Psoas muscle (tissue), 8 donors: ENCODE results near the gene SNHG17. TPM values are rescaled to one million over a fixed set of nuclear protein-coding genes. Genes with fewer than 3 reads are reported as not detected.

Experiments
- ATAC-seq, 4 donors: fragments of 200-7000 bp; cut with Tn5 transposase; one replicate each; pipeline ENCODE4 v1.9.1; 2020; ENCODE audit warnings: moderate library complexity in 3 of 4, mild to moderate bottlenecking in 2 of 4
- DNase-seq, 2 donors: peaks; one replicate each; pipeline ENCODE4 v3.0.0-alpha.2; 2020
- H3K27ac ChIP-seq: fragments of 200-600 bp; one replicate; pipeline ENCODE4 v1.8.0; 2022
- H3K27me3 ChIP-seq, 3 donors: fragments of 200-600 bp in 1 of 3; one replicate each; pipeline versions ENCODE4 v1.6.1 to v1.8.0; 2013 to 2022; ENCODE audit warnings: low read length in 2 of 3, mild to moderate bottlenecking in 2 of 3, moderate library complexity in 1 of 3; ENCODE audit not compliant: insufficient read depth in 3 of 3
- H3K36me3 ChIP-seq, 2 donors: fragments of 200-600 bp in 1 of 2; one replicate each; pipeline versions ENCODE4 v1.6.1 to v1.8.0; 2013 to 2022; ENCODE audit warnings: low read depth in 1 of 2, mild to moderate bottlenecking in 1 of 2, moderate library complexity in 1 of 2; ENCODE audit not compliant: insufficient read depth in 1 of 2
- H3K4me1 ChIP-seq: fragments of 200-600 bp; one replicate; pipeline ENCODE4 v1.8.0; 2022
- H3K4me3 ChIP-seq: fragments of 200-600 bp; one replicate; pipeline ENCODE4 v1.8.0; 2022; ENCODE audit warnings: mild to moderate bottlenecking
- H3K9me3 ChIP-seq: fragments of 200-600 bp; one replicate; pipeline ENCODE4 v1.8.0; 2022
- CTCF ChIP-seq: fragments of 200-600 bp; IDR thresholded peaks from one replicate; pipeline ENCODE4 v1.8.0; 2022; ENCODE audit warnings: antibody characterized with exemption
- WGBS, 3 donors: extraction: QIAGEN DNeasy Blood & Tissue Kit; methylation state at CpG; one replicate each; pipeline versions ENCODE4 v1.1.6 to v1.1.7; 2013; 5-methylcytosine and 5-hydroxymethylcytosine counted together
- intact Hi-C, 2 donors: fragments of 100-400 bp; cut with DNase I; formaldehyde crosslinking; loops; one replicate each; pipeline versions ENCODE4 v1.11.0 to v1.14.2; 2022
- long read RNA-seq, 2 donors: library from polyadenylated mRNA; unstranded; transcript quantifications; one replicate each; pipeline ENCODE4 v2.0.0, GENCODE V29; 2021
- polyA plus RNA-seq, 3 donors: library from polyadenylated mRNA; stranded (reverse); fragments of 200-250 nt; gene quantifications; one replicate each; pipeline ENCODE4 v1.2.3, GENCODE V29; 2013
- total RNA-seq, 4 donors: library from RNA; stranded (reverse); fragmentation: NEBNext Ultra II Directional in 2 of 4; extraction: Animal tissue kit (Norgen Biotek cat#: 25700) in 2 of 4; gene quantifications; one replicate each; pipeline versions ENCODE4 v1.2.1 to v1.2.4, GENCODE V29; 2021 to 2023
- donor health status: healthy with polysubstance abuse.
- donor health status: DM: no; HTN: no; CAD: no; lungs with moderate emphysema.
- donor health status: Bipolar disorder and iron deficiency.
- donor health status: healthy.
- donor health status: DM: yes; HTN: yes; CAD: no.
- donor health status: DM: no; HTN: no; CAD: no.
- donor health status: DM: no; HTN: no; CAD: no.
- donor health status: DM: yes; HTN: yes; CAD: no.

SNHG17 gene
- total RNA-seq (10 to 100 TPM in 2 of 4 donors, 1 to 10 TPM in 2; 4.6 to 26.0 (median 14.8) TPM), polyA plus RNA-seq (10 to 100 TPM; 13.3 to 19.4 (median 18.7) TPM)
- long read RNA-seq, donor 1, partial matches to known transcripts = 0 of 2 reads
- long read RNA-seq, donor 1, other reads (novel, unspliced or antisense) = 2 of 2 reads
- long read RNA-seq, donor 2, partial matches to known transcripts = 2 of 16 reads
- long read RNA-seq, donor 2, other reads (novel, unspliced or antisense) = 13 of 16 reads

GRCh38 chr20:38434770-38435554 lies at the start of gene SNHG17:
Gene SNHG17 (minus strand): TSS chr20:38435328.
- DNase-seq (peak; percentile 92 to 94), ATAC-seq (peak; percentile 90 to 93 (median 92))
- H3K4me1 ChIP-seq = peaks cover 9% of the 10 kb centered on the region
- no peaks in the 10 kb centered on the region for H3K9me3 ChIP-seq
- H3K4me3 ChIP-seq = peak within 1 kb of the TSS; percentile 90
- H3K27me3 ChIP-seq = no peaks in the 10 kb centered on the region
- TF ChIP-seq CTCF = peak; percentile 99
- 2 to 5% (median 2%) methylated on average over 64 to 65 of the region's 65 CpGs for WGBS, 3 donors
- intact Hi-C loops = no loop called here
- H3K36me3 ChIP-seq = peaks cover 8 to 42% of the 10 kb centered on the region in 2 donors
- peak within 1 kb of the TSS; percentile 89 for H3K27ac ChIP-seq

- peaks cover 0 to 12% of the 10 kb centered on the region in 2 donors for H3K36me3 ChIP-seq
- no peak overlapping the region for H3K4me3 ChIP-seq
- no peaks in the 10 kb centered on the region for H3K9me3 ChIP-seq
- no peak for ATAC-seq
- H3K27ac ChIP-seq = no peak overlapping the region
- no peak for DNase-seq
- H3K4me1 ChIP-seq = peaks cover 6% of the 10 kb centered on the region
- TF ChIP-seq CTCF = no peak
- WGBS, 3 donors = 87 to 99% (median 88%) methylated on average over 2 of the region's 2 CpGs
- intact Hi-C loops = no loop called here
- H3K27me3 ChIP-seq = no peaks in the 10 kb centered on the region
Observed at GRCh38 chr20:38479596-38479995, 44.5 kb upstream of the SNHG17 start.

GRCh38 chr20:38477747-38478146 lies 42.6 kb upstream of the SNHG17 start:
- 96 to 97% (median 97%) methylated on average over 8 of the region's 8 CpGs for WGBS, 3 donors
- intact Hi-C loops = no loop called here

GRCh38 chr20:38473367-38473795 lies 38.3 kb upstream of the SNHG17 start:
- Histone ChIP-seq H3K4me1 (peaks cover 19% of the 10 kb centered on the region), H3K4me3 (peak overlapping the region; percentile 79), H3K27ac (peak overlapping the region; percentile 90), H3K9me3 (no peaks in the 10 kb centered on the region), H3K27me3 (no peaks in the 10 kb centered on the region), H3K36me3 (peaks cover 0 to 2% of the 10 kb centered on the region in 2 donors)
- DNase-seq (no peak), ATAC-seq (no peak)
- no peak for TF ChIP-seq CTCF
- intact Hi-C loops = no loop called here
- 5 to 10% (median 8%) methylated on average over 10 of the region's 10 CpGs for WGBS, 3 donors

More at GRCh38 chr20:38477747-38478146, 42.6 kb upstream of the SNHG17 start:
- no peak for ATAC-seq
- H3K27ac ChIP-seq = no peak overlapping the region
- DNase-seq = no peak
- no peak overlapping the region for H3K4me3 ChIP-seq
- peaks cover 19% of the 10 kb centered on the region for H3K4me1 ChIP-seq
- H3K36me3 ChIP-seq = peaks cover 2 to 5% of the 10 kb centered on the region in 2 donors
- no peak for TF ChIP-seq CTCF
- H3K27me3 ChIP-seq = no peaks in the 10 kb centered on the region
- no peaks in the 10 kb centered on the region for H3K9me3 ChIP-seq
